AG04450 (cell line): ENCODE results near the gene SLC1A7. TPM values are rescaled to one million over a fixed set of nuclear protein-coding genes. Genes with fewer than 3 reads are reported as not detected.
A peak's percentile ranks its signal among the peaks of the same experiment; 100 is the strongest.

Experiments used
- CTCF ChIA-PET: fragments of 300-600, 350-600 bp; formaldehyde crosslinking; extraction: SDS; loops from one replicate; lab custom pipeline; 2022; ENCODE audit warnings: antibody characterized with exemption, inconsistent platforms; lab: Charles Lee
- POLR2A ChIA-PET: fragments of 350-600 bp; formaldehyde crosslinking; extraction: SDS; loops from one replicate; lab custom pipeline; 2021; ENCODE audit warnings: antibody characterized with exemption, inconsistent platforms; lab: Yijun Ruan, JAX
- DNase-seq: peaks from one replicate; pipeline ENCODE4 v3.0.0-alpha.2; 2011; ENCODE audit warnings: low read depth, low spot score
- H3K27ac ChIP-seq: one replicate; pipeline ENCODE4 v1.5.1; 2012; ENCODE audit warnings: low read depth, low read length, control low read depth
- H3K27me3 ChIP-seq: one replicate; pipeline ENCODE4 v1.6.0; 2012; ENCODE audit warnings: low read length; ENCODE audit not compliant: control insufficient read depth, insufficient read depth
- H3K4me3 ChIP-seq: 2 replicates; pipeline ENCODE4 v1.5.1; 2011; ENCODE audit warnings: mild to moderate bottlenecking, low read depth, low read length, control low read depth
- H3K9me3 ChIP-seq: 2 replicates; pipeline ENCODE4 v1.5.1; 2012; ENCODE audit warnings: low read length; ENCODE audit not compliant: control insufficient read depth, insufficient read depth
- CTCF ChIP-seq: IDR thresholded peaks from 2 replicates; pipeline ENCODE4 v1.5.1; 2011; ENCODE audit warnings: low read depth, low read length, control low read depth, inconsistent platforms
- polyA plus RNA-seq: library from polyadenylated mRNA; depleted of rRNA; stranded (reverse); fragments of >200 nt; gene quantifications from 2 replicates; pipeline ENCODE4 v1.2.3, GENCODE V29; 2011

The SLC1A7 gene
- polyA plus RNA-seq, 1 experiment = 0.11 TPM

- H3K9me3 ChIP-seq = peaks cover 4% of the 10 kb centered on the region; the same call in 1 of the 2 replicates
- H3K4me3 ChIP-seq = peak overlapping the region; percentile 74
- DNase-seq = no peak
- ChIA-PET CTCF (no interaction called here), POLR2A (interaction anchor here (1.0 to 2.0 kb wide), 3 partner anchors 13 to 18 kb away, joined by 4 to 5 read pairs (median 4); no protein-coding TSS in a partner anchor)
- H3K27me3 ChIP-seq = peaks cover 4% of the 10 kb centered on the region
- no peak for TF ChIP-seq CTCF
- H3K27ac ChIP-seq = no peak overlapping the region
Observed at GRCh38 chr1:53061123-53061858, 81.1 kb downstream of the SLC1A7 start.

GRCh38 chr1:53060579-53060978, 81.9 kb downstream of the SLC1A7 start:
- DNase-seq = peak; percentile 26
- ChIA-PET POLR2A (interaction anchor here (1.0 to 2.0 kb wide), 2 partner anchors 12 to 17 kb away, joined by 4 to 5 read pairs; no protein-coding TSS in a partner anchor), CTCF (no interaction called here)
- peaks cover 4% of the 10 kb centered on the region; the same call in 1 of the 2 replicates for H3K9me3 ChIP-seq
- no peak overlapping the region for H3K4me3 ChIP-seq
- H3K27ac ChIP-seq = no peak overlapping the region
- TF ChIP-seq CTCF = no peak
- H3K27me3 ChIP-seq = peaks cover 4% of the 10 kb centered on the region

- Histone ChIP-seq H3K27ac (no peak overlapping the region), H3K9me3 (no peaks in the 10 kb centered on the region), H3K27me3 (no peaks in the 10 kb centered on the region), H3K4me3 (no peak overlapping the region)
- no peak for DNase-seq
- ChIA-PET POLR2A (interaction anchor here (1.0 kb wide), 1 partner anchor 14 kb away, joined by 3 read pairs; no protein-coding TSS in a partner anchor), CTCF (interaction anchor here (1.0 kb wide), 1 partner anchor 9 kb away, joined by 7 read pairs; no protein-coding TSS in a partner anchor)
- TF ChIP-seq CTCF = no peak
Observed at GRCh38 chr1:53057127-53057526, 85.3 kb downstream of the SLC1A7 start.

GRCh38 chr1:53051676-53052075, 90.8 kb downstream of the SLC1A7 start:
- H3K27me3 ChIP-seq = no peaks in the 10 kb centered on the region
- DNase-seq = no peak
- no peaks in the 10 kb centered on the region for H3K9me3 ChIP-seq
- TF ChIP-seq CTCF = no peak
- no peak overlapping the region for H3K4me3 ChIP-seq
- ChIA-PET POLR2A (no interaction called here), CTCF (no interaction called here)
- no peak overlapping the region for H3K27ac ChIP-seq

- no peaks in the 10 kb centered on the region for H3K9me3 ChIP-seq
- POLR2A ChIA-PET = no interaction called here
- H3K27ac ChIP-seq = no peak overlapping the region
- no peak overlapping the region for H3K4me3 ChIP-seq
- TF ChIP-seq CTCF = no peak
- CTCF ChIA-PET = no interaction called here
- no peak for DNase-seq
- H3K27me3 ChIP-seq = no peaks in the 10 kb centered on the region
Observed at GRCh38 chr1:53050310-53050709, 92.1 kb downstream of the SLC1A7 start.
